ENCODE measurements around the gene AIMP2. TPM values are rescaled to one million over a fixed set of nuclear protein-coding genes. Genes with fewer than 3 reads are reported as not detected.
A peak's percentile ranks its signal among the peaks of the same experiment; 100 is the strongest.

Gene AIMP2
- total and polyA plus RNA-seq, 8 donors = 6.6 to 15.7 (median 11.1) TPM

DNA sequence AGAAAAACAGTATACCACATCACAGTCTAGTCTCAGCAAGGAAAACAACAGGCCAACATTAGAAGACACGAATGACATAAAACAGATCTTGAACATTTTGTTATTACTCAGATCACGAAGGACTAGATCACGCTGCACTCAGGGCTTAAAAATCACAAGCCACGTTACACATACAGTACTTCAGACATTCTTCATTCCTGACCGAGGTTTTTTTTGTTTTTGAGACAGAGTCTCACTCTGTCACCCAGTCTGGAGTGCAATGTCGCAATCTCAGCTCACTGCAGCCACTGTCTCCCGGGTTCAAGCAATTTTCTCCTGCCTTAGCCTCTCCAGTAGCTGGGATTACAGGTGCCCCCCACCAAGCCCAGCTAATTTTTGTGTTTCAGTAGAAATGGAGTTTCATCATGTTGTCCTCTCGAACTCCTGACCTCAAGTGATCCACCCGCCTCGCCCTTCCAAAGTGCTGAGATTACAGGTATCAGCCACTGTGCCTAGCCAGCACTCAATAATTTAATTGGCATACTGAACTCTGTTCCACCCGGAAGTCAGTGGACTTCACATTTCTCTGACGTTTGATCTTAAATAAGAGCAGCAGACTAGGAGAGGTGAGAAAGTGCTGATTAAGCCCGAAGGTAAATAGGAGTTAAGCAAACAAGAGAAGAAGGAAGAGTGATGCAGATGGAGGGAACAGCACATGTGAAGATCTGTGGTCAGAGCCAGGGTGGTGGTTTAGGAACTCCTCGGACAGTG is 3.5 kb downstream of the AIMP2 start:
- Histone ChIP-seq H3K36me3 (peaks cover 0 to 2% (median under 1%) of the 10 kb centered on the region in 3 donors), H3K4me3 (no peak overlapping the region), H3K27ac (peak overlapping the region in 1 of 4 donors; percentile 67), H3K4me1 (peaks cover 0 to 18% (median 6%) of the 10 kb centered on the region in 3 donors), H3K27me3 (no peaks in the 10 kb centered on the region), H3K9me3 (no peaks in the 10 kb centered on the region)
- intact Hi-C loops (cut with DNase I) = no loop called here
- 51 to 55% methylated on average over 14 of the region's 14 CpGs for WGBS, 2 donors
- DNase-seq (no peak), FAIRE-seq (no peak), ATAC-seq (peak in 2 of 4 donors; percentile 5 to 38)
- TF ChIP-seq, protein P1, sequence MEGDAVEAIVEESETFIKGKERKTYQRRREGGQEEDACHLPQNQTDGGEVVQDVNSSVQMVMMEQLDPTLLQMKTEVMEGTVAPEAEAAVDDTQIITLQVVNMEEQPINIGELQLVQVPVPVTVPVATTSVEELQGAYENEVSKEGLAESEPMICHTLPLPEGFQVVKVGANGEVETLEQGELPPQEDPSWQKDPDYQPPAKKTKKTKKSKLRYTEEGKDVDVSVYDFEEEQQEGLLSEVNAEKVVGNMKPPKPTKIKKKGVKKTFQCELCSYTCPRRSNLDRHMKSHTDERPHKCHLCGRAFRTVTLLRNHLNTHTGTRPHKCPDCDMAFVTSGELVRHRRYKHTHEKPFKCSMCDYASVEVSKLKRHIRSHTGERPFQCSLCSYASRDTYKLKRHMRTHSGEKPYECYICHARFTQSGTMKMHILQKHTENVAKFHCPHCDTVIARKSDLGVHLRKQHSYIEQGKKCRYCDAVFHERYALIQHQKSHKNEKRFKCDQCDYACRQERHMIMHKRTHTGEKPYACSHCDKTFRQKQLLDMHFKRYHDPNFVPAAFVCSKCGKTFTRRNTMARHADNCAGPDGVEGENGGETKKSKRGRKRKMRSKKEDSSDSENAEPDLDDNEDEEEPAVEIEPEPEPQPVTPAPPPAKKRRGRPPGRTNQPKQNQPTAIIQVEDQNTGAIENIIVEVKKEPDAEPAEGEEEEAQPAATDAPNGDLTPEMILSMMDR (IDR thresholded peaks at IDR 0.05) = no peak

DNA sequence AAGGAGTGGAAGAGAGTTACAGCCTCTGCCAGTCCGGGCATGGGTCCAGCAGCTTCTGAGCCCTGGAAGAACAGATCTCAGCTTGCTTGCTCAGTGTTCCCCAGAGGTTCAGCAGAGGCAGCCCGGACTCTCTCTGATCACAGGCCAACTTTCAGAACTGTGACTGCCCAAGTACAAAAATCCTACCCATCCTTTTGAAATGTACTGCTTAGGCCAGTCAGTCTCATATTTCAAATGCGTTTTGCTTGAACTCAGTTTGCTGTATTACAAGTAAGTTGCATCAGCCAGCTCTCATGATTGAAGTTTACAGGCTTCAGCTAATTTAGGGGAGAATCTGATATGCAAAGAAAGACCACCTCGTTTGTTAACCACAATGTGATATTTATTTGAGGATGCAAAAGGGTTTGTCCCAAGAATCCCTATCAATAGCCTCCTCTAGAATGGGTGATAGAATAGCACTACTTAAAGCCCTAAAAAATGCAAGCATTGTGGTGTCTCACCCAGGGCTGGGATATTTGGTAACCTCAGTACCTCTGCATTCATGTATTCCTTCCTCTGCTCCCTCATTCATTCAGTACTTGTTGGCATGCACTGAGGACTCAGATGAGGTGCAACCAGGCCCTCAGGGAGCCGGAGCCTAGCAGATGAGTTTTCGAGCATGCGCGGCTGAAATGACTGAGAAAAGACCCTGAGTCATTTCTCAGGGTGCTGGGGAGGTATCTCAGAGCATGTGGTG is 7.0 kb downstream of the AIMP2 start:
- Histone ChIP-seq H3K4me3 (no peak overlapping the region), H3K9me3 (no peaks in the 10 kb centered on the region), H3K27ac (no peak overlapping the region), H3K36me3 (peaks cover 2 to 12% (median 5%) of the 10 kb centered on the region in 3 donors), H3K27me3 (no peaks in the 10 kb centered on the region), H3K4me1 (peaks cover 0 to 8% (median 6%) of the 10 kb centered on the region in 3 donors)
- TF ChIP-seq, protein P1 (IDR thresholded peaks at IDR 0.05) = no peak
- peak in 3 of 6 donors; percentile 33 to 53 (median 51) for DNase-seq
- intact Hi-C loops (cut with DNase I) = no loop called here
- 73 to 74% methylated on average over 8 of the region's 8 CpGs for WGBS, 2 donors
- no peak for FAIRE-seq
- ATAC-seq = peak in 2 of 4 donors; percentile 16 to 25

DNA sequence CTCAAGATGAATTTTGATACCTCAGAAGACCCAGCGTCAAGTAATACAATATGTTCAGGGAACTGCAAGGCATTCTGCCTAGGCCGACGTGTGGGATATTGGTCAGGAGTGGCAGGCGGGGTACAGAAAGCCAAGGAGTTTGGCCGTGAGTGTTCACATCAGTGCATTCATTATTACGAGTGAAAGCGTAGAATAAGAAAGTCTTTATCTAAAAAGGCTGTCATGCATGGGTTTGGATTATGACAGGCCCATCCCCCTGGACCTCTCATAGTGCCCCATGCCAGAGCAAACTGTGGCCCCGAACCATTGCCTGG is 7.5 kb downstream of the AIMP2 start:
- 92 to 95% methylated on average over 8 of the region's 8 CpGs for WGBS, 2 donors
- Histone ChIP-seq H3K4me3 (no peak overlapping the region), H3K9me3 (no peaks in the 10 kb centered on the region), H3K36me3 (peaks cover 2 to 17% (median 5%) of the 10 kb centered on the region in 3 donors), H3K27ac (no peak overlapping the region), H3K4me1 (peaks cover 0 to 8% (median 6%) of the 10 kb centered on the region in 3 donors), H3K27me3 (no peaks in the 10 kb centered on the region)
- no peak for FAIRE-seq
- no peak for DNase-seq
- ATAC-seq = no peak
- TF ChIP-seq, protein P1 (IDR thresholded peaks at IDR 0.05) = no peak
- intact Hi-C loops (cut with DNase I) = no loop called here

DNA sequence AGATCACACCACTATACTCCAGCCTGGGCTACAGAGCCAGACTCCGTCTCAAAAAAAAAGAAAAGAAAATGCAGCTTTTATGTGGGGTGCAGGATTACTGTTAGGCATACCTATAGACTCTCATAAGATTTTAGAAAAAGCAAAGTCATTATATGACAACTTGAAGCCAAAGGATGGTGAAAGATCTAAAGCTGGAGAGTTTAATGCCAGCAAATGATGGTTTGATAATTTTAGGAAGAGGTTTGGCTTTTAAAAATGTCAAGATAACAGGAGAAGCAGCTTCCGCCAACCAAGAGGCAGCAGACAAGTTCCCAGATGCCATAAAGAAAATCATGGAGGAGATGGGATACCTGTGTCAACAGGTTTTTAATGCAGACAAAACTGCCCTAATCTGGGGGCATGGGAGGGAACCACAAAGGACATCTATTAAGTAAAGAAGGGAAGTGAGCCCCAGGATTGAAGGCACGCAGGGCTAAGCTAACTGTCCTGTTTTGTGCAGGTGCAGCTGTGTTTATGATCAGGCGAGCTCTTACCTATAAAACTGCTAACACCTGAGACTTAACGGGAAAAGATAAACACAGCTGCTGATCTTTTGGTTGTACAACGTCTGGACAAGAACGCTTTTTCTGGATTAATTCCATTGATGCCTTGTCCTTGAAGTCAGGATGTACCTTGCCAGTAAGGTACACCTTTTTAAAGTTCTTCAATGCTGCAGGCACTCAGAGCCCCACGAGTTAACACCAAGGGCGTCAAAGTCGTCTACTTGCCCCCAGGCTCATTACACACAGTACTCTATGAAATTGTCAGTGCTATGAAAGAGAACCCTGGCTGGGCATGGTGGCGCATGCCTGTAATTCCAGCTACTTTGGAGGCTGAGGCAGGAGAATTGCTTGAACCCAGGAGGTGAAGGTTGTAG is 11.6 kb downstream of the AIMP2 start:
- 59 to 65% methylated on average over 11 of the region's 11 CpGs for WGBS, 2 donors
- H3K4me3 ChIP-seq = no peak overlapping the region
- peaks cover 5 to 54% (median 23%) of the 10 kb centered on the region in 3 donors for H3K36me3 ChIP-seq
- no peak for DNase-seq
- FAIRE-seq = no peak
- no peaks in the 10 kb centered on the region for H3K9me3 ChIP-seq
- no peaks in the 10 kb centered on the region for H3K4me1 ChIP-seq
- intact Hi-C loops (cut with DNase I) = no loop called here
- no peak for ATAC-seq
- H3K27me3 ChIP-seq = no peaks in the 10 kb centered on the region
- no peak overlapping the region for H3K27ac ChIP-seq
- TF ChIP-seq, protein P1 (IDR thresholded peaks at IDR 0.05) = no peak
